ENCODE measurements around the gene PKHD1.
"Not testable (repeated sequence)": the region's sequence is repeated elsewhere in the genome, so short reads cannot be mapped to it uniquely, and the experiment has no call there.

The PKHD1 gene

GRCh38 chr6:51927450-51927849 lies 160.0 kb downstream of the PKHD1 start:
- DNase-seq, result no peak

GRCh38 chr6:51926125-51926524 lies 161.3 kb downstream of the PKHD1 start:
- no peak for DNase-seq

- DNase-seq, result not testable (repeated sequence)
These were observed 164.9 kb downstream of the PKHD1 start for GRCh38 chr6:51922479-51922878.

- not testable (repeated sequence) for DNase-seq
These were observed 169.1 kb downstream of the PKHD1 start for GRCh38 chr6:51918347-51918746.

- DNase-seq, result no peak
These were observed 172.3 kb downstream of the PKHD1 start for GRCh38 chr6:51915098-51915497.

- DNase-seq, result no peak
These were observed 174.1 kb downstream of the PKHD1 start for GRCh38 chr6:51913265-51913664.

GRCh38 chr6:51910851-51911250 lies 176.6 kb downstream of the PKHD1 start:
- DNase-seq, result no peak

- DNase-seq, result no peak
These were observed 179.2 kb downstream of the PKHD1 start for GRCh38 chr6:51908243-51908642.

GRCh38 chr6:51901766-51902764 lies 185.3 kb downstream of the PKHD1 start:
- DNase-seq, result no peak

- no peak for DNase-seq
These were observed 194.0 kb downstream of the PKHD1 start for GRCh38 chr6:51893366-51893765.

GRCh38 chr6:51892750-51893149 lies 194.7 kb downstream of the PKHD1 start:
- no peak for DNase-seq

- DNase-seq, result no peak
These were observed 195.1 kb downstream of the PKHD1 start for GRCh38 chr6:51892339-51892738.

- DNase-seq, result no peak
These were observed 195.6 kb downstream of the PKHD1 start for GRCh38 chr6:51891784-51892183.

- DNase-seq, result no peak
These were observed 199.6 kb downstream of the PKHD1 start for GRCh38 chr6:51887859-51888258.

GRCh38 chr6:51885957-51886356 lies 201.5 kb downstream of the PKHD1 start:
- no peak for DNase-seq

- no peak for DNase-seq
These were observed 218.6 kb downstream of the PKHD1 start for GRCh38 chr6:51868591-51869355.

GRCh38 chr6:51866867-51867266 lies 220.5 kb downstream of the PKHD1 start:
- no peak for DNase-seq

- no peak for DNase-seq
These were observed 221.4 kb downstream of the PKHD1 start for GRCh38 chr6:51865996-51866395.

GRCh38 chr6:51865176-51865575 lies 222.2 kb downstream of the PKHD1 start:
- DNase-seq, result no peak

- no peak for DNase-seq
These were observed 230.3 kb downstream of the PKHD1 start for GRCh38 chr6:51857134-51857533.

GRCh38 chr6:51856508-51856907 lies 230.9 kb downstream of the PKHD1 start:
- no peak for DNase-seq

GRCh38 chr6:51855310-51856082 lies 231.9 kb downstream of the PKHD1 start:
- DNase-seq, result peak in 3 of 51 donors; percentile 1 to 11 (median 10)
